NCI-H1694 (cell line): ENCODE results near the gene HSPA9.
A peak's percentile ranks its signal among the peaks of the same experiment; 100 is the strongest.

Experiments used
- DNase-seq: peaks from one replicate; lab custom pipeline; 2025; lab: John Stamatoyannopoulos, UW

The HSPA9 gene

GRCh38 chr5:138560971-138561370 lies 14.2 kb downstream of the HSPA9 start:
- no peak for DNase-seq

- no peak for DNase-seq
Measured at GRCh38 chr5:138559937-138560336, 15.3 kb downstream of the HSPA9 start.

GRCh38 chr5:138557677-138558076 lies 17.5 kb downstream of the HSPA9 start:
- DNase-seq = no peak

- DNase-seq = no peak
Measured at GRCh38 chr5:138554143-138554542, 21.1 kb downstream of the HSPA9 start.

GRCh38 chr5:138553437-138554095 lies 21.6 kb downstream of the HSPA9 start:
- no peak for DNase-seq

- no peak for DNase-seq
Measured at GRCh38 chr5:138552657-138553056, 22.5 kb downstream of the HSPA9 start.

GRCh38 chr5:138549414-138549813 lies 25.8 kb downstream of the HSPA9 start:
- no peak for DNase-seq

GRCh38 chr5:138545919-138546562 lies 29.2 kb downstream of the HSPA9 start:
- no peak for DNase-seq

GRCh38 chr5:138544181-138545134 lies 30.7 kb downstream of the HSPA9 start:
- DNase-seq = no peak

- no peak for DNase-seq
Measured at GRCh38 chr5:138543730-138544104, 31.5 kb downstream of the HSPA9 start.

GRCh38 chr5:138542956-138543729 lies 32.1 kb downstream of the HSPA9 start, which contains the start of gene ETF1:
TSS of gene ETF1 (minus strand) at chr5:138543236. CDS start at chr5:138542918, 318 bp downstream.
- peak; percentile 95 for DNase-seq

- DNase-seq = no peak
Measured at GRCh38 chr5:138542180-138542955, 32.8 kb downstream of the HSPA9 start.

- DNase-seq = no peak
Measured at GRCh38 chr5:138541511-138542179, 33.6 kb downstream of the HSPA9 start.

- no peak for DNase-seq
Measured at GRCh38 chr5:138539791-138540190, 35.4 kb downstream of the HSPA9 start.

GRCh38 chr5:138538943-138539627 lies 36.1 kb downstream of the HSPA9 start:
- no peak for DNase-seq

- no peak for DNase-seq
Measured at GRCh38 chr5:138536665-138537315, 38.4 kb downstream of the HSPA9 start.

- no peak for DNase-seq
Measured at GRCh38 chr5:138536215-138536614, 39.0 kb downstream of the HSPA9 start.

- DNase-seq = no peak
Measured at GRCh38 chr5:138533973-138534941, 40.9 kb downstream of the HSPA9 start.
